Endometrial microvascular endothelial cells (primary cell): ENCODE data around the gene PPIP5K1. TPM values are rescaled to one million over a fixed set of nuclear protein-coding genes. Genes with fewer than 3 reads are reported as not detected.

Experiments
- in situ Hi-C: cut with HindIII; loops from 2 replicates; pipeline ENCODE4 v1.10.0; 2017; ENCODE audit warnings: low sequenced_read_pairs, low pct_unique_long_range_greater_than_20kb; ENCODE audit errors: inconsistent ontology term
- total RNA-seq: library from RNA; depleted of rRNA; stranded (reverse); fragments of >200 nt; gene quantifications from one replicate; pipeline ENCODE4 v1.2.3, GENCODE V29; 2015; ENCODE audit errors: inconsistent ontology term

Gene PPIP5K1
- total RNA-seq, 1 donor from 2014 or later: 30.3 TPM

DNA sequence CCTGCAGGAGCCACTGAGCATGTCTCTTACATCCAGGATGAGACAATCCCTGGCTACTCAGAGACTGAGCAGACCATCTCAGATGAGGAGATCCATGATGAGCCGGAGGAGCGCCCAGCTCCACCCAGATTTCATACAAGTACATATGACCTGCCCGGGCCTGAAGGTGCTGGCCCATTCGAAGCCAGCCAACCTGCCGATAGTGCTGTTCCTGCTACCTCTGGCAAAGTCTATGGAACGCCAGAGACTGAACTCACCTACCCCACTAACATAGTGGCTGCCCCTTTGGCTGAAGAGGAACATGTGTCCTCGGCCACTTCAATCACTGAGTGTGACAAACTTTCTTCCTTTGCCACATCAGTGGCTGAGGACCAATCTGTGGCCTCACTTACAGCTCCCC lies 66.4 kb downstream of the PPIP5K1 start:
- in situ Hi-C loops: no loop called here

DNA sequence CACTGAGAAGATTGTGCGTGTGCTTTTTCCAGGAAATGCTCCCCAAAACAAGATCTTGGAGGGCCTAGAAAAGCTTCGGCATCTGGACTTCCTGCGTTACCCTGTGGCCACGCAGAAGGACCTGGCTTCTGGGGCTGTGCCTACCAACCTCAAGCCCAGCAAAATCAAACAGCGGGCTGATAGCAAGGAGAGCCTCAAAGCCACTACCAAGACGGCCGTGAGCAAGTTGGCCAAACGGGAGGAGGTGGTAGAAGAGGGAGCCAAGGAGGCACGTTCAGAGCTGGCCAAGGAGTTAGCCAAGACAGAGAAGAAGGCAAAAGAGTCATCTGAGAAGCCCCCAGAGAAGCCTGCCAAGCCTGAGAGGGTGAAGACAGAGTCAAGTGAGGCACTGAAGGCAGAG lies 67.8 kb downstream of the PPIP5K1 start:
- in situ Hi-C loops: no loop called here

DNA sequence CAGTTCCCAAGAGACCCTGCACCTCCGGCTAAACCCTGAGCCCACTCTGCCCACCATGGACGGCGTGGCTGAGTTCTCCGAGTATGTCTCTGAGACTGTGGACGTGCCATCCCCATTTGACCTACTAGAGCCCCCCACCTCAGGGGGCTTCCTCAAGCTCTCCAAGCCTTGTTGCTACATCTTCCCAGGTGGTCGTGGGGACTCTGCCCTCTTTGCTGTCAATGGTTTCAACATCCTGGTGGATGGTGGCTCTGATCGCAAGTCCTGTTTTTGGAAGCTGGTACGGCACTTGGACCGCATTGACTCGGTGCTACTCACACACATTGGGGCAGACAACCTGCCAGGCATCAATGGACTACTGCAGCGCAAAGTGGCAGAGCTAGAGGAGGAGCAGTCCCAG lies 68.6 kb downstream of the PPIP5K1 start:
- in situ Hi-C loops: no loop called here

DNA sequence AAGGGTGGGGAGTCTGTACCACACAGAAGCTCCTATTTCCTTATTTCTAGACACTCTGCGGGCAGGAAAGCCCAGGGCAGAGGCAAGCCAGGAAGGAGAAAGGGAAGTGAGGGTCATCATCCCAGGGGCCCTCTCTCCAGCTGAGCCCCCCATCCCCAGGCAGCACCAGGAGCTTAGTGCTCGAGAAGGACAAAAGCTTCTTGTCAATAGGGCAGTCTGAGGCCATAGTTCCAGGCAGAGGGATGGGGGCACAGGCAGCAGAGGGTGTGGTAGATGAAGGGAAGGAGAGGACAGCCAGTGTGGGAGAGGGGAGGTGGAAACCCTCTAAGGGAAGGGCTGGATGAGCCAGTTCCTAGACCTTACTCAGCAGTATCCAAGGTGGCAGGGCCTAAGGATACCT lies 69.9 kb downstream of the PPIP5K1 start:
- in situ Hi-C loops: no loop called here

DNA sequence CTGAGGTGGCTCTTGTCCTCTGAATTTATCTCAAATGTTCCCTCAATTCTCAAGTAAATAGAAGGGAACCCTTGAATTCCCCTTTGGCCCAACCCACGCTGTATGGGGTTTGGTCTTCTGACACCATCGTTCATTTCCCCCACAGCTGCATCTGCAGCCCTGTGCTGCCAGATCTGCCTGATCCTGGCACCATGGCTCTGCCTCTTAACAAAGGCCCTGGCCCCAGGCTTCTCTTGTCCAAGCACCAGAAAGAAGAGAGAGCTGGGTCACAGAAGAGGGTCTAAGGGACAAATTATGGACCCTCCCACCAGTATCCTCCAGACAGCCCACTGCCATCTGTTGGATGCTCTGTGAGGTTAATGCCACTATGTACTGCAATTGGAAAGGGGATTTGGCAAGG lies 70.8 kb downstream of the PPIP5K1 start:
- in situ Hi-C loops: no loop called here

DNA sequence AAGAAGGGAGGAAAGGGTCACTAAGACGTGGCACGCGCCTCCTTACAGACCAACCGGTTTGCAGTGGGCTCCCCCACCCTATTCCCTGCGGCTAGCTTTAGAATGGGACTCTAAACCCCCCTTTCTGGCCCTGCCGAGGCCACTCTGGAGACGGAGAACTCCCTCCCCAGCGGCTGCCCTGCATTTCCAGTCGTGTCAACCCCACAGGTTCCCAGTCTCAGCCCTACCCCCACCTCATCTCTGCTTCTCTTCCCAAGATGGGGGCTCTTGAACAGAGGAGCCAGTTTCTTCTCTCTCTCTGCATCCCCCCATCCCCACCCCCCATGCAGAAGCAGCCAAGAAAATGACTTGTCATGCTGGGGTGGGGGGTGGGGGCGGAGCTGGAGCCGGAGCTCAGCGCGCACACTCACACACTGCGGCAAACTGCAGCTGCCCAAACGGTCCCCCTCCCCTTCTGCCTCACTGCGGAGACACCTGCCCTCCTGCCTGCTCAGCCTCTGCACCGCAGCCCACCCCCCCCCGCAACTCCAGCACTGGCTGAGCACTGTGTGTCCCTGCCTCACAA lies 71.7 kb downstream of the PPIP5K1 start:
- in situ Hi-C loops: no loop called here

DNA sequence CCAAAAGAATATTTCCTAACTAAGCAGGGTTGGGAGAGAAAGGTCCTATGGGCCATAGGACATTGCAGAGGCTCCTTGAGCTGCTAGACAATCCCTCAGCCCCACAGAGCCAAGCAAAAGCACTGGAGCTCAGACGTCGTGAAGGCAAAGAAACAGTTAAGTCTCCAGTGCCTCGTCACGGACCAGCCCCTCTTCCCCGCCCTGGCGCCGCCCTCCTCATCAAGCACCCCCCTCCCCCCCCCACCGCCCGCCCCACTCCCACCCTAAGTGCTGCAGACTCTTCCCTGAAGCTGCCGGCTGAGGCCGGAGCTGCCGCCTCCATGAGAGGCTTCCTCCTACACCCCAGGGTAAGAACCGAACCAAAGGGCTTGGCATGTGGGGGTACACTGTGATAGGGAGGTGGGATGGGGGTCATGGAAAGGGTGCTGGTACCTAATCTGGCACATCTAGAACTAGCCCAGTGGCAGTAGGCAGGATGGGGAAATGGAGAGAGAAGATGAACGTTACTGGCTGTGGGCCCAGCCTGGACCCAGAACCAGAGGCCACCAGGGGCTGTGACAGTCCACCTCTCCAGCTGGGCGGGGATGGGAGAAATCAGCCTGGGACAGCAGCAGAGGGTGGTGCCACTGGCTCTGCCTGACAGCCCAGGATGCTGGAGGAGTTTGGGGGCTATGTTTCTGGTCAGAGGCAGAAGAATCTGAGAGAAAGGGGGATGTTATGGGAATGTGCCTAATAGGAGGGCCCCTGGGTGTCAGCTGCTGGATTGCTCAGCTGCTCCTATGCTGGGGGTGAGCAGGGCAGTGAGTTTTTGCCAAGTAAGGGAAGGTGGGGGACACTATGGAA lies 72.4 kb downstream of the PPIP5K1 start, which contains the start of gene MAP1A:
MAP1A (plus strand) TSS at position 255 of the 843 bp plus-strand sequence. CDS start 3,866 bp downstream, outside the sequence.
- in situ Hi-C loops: no loop called here

DNA sequence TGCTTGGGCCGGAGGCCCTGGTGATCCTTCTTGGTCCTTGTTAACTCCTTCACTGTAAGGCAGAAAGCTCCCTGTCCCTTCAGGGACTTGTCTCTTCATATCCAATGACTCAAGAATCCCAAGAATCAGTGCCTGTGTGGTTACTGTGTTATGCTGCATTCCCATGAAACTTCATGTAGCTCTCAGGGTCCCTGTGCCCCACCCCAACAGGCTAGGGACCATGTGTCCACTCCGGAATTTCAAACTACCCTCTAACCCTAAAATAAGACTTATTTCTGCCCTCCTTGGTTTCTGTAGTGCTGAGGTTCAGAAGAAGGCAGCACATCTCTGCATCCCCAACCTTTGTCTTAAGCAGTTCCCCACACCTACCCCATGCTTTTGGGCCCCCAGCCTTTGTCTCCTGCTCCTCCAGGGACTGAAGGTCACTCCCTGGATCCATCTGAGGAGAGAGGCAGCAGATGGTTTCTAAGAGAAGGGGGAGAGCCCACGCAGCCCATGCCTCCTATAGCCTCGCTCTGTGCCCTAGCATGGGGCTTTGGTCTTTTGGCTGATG lies 73.1 kb downstream of the PPIP5K1 start:
- in situ Hi-C loops: no loop called here

DNA sequence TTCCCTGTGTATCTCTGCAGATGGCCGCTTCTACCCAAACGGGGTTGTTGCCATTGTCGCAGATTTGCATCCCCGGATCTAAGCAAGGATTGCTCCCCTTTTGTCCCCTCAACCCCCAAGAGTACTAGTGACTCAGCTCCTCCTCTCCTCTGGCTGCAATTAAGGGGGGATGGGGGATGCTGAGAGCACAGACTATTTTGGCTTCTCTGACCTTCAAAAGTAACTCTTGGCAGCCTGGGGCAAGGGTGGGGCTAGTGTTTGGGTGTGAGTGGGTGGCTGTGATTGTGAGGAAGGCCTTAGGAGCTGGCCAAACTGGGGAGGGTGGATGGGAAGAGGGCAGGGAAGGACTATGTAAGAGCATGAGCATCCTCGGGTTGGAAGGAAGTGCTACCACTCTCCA lies 73.8 kb downstream of the PPIP5K1 start:
- in situ Hi-C loops: no loop called here

DNA sequence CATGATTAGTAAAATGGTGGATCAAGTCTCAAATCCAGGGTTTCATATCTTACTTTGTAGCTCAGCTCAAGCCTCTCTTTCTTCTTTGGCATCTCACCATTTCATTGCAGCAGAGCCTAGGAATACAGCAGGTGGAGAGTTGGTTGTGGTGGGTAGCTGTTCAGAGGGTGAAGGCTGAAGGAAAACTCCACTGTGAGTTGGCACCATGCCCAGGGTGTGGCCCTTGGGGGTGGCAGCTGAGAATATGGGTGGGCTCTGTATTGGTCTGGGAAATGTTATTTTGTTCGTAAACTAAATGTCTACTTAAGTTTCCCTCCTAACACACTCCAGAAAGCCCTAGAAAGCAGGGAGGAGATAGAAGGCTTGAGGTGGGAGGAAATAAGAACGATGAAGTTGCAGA lies 74.3 kb downstream of the PPIP5K1 start:
- in situ Hi-C loops: no loop called here

DNA sequence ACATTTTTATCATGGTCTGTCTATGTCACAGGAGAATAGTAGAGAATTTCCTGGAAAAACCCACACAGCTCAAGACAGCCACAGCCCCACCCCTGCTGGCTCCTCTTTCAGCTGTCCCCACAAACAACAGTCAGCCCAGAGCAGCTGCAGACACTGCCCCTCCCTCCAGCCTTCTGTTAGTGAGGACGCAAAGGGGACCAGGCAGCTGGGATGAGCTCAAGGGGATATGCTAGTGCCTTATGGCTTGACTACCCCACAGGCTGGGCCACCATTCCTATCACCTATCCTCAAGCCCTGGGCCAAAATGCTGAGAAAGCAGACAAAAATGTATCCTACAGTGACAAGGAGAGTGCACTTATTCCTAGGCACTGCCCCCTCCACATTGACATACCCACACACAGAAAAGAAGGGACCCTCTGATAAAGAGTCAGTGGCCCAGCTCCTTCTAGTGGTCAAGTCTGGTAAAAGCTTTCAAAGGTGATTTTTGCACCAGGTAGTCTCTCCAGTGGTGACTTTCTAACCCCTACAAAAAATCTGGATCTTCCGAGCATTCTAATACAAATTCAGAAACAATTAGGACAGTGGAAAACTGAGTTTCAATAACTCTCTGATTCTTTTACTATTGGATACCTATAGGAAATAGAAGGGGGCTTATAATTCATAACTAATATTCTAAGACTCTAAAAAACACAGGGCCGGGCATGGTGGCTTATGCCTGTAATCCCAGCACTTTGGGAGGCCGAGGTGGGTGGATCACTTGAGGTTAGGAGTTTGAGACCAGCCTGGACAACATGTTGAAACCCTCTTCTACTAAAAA lies 75.6 kb downstream of the PPIP5K1 start:
- in situ Hi-C loops: no loop called here

DNA sequence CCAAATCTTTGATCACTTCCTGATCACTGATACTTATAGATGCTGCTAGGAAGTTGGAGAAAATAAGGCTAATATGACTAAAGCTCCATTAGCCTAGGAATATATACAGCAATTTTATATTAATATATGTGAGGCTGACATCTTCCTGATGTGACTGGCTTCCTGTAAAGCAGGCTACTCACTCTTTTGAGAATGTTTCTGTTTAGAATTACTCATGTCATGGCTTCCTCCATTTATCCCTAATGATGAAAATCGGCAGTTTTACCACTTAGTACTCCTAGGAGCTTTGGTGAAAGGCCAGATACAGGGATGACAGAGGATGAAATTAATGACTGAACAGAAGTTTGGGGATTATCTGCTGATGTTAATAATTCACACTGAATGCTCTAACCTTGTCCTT lies 76.5 kb downstream of the PPIP5K1 start:
- in situ Hi-C loops: no loop called here

DNA sequence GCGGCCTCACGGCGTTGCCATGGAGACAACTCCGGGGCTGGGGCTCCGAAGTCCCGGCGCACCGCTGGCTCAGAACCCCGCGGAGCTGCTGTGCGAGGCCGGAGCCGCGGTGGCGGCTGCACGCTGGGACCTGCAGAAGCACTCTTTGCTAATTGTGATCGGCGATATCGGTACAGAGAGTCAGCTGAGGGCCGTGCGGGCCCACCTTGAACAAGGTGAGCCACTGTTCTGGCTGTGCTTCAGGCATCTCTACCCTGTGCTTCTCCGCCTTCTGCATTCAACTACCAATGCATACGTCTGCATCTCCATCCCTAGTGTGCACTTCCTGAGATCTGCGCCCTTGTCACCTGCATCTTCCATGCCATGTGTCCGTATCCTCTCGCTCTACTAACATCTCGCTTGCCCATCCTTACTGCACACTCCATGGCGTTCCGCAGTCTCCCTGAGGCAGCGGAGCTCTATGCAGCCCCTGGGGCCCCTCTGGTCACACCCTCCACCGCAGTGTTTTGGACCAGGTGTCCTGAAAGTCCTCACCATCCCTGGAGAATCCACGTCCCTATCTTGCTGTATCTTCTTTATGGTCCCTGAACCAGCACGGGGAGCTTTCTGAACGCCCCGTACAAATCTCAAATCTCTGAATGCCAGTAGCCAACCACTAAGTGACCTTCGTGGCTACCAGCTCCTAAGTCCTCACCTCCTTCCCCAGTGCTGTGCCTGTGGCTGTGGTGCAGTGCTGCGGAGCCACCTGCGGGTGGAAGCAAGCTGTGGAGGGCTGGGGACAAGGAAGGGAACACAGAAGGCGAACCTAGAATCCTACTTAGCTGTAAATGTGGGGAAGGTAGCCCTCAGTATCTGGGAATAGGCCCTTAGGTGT lies 78.8 kb downstream of the PPIP5K1 start:
- in situ Hi-C loops: no loop called here

DNA sequence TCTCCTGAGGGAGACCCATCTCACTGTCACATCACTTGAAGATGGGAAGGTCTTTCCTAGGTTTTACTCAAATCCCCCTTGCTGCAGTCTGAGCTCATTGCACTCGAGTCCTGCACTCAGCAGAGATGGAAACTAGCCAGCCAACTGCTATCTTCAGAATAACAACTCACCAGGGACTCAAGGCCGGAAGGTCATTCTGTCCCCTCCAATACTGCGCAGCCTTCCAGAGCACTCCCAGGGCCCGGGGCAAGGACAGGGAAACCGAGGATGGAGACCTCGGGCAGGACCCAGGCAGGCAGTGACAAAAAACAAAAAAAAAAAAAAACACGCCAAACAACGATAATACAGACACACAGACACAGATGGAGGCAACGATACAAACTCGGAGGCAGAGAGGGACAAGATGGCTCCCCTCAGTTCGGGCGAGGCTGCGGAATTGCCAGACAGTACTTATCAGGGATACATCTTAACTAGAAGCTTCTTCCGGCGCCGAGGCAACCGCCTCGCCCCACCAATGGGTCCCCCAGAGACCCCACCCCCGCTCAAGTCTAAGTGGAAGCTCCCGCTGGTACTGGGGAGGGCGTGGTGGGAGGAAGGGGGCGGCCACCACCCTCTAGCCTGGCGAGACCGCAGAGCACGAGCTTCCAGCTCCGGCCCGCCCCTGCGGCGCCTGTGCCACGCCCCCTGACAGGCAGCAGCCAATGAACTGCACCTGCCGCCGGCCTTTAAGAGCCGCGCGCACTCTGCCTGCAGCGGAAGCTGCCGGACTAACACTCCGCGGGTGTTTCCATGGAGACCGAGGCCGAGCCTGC lies 79.6 kb downstream of the PPIP5K1 start:
- in situ Hi-C loops: no loop called here

DNA sequence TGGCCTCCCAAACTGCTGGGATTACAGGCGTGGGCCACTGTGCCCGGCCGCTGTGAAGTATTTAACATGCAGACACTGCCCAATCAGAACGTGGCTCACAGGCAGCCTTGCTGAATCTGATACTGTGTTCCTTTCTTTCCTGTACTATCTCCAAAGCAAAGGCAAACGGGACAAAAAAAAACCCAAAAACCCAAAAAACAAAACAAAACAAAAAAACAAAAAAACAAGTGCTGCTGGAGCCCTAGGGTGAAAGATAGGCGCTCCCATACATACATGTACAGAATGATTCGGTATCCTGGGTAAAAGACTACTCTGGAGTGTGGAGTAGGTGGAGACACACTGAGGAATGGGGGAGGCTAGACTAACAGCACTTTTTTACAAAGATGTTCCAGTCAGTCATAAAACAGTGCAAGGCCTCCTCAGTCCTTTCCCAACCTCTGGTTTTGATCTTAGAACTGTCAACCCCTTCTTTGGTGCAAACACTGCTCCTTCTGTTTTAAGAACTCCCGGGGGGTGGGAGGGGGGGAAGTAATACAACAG lies 80.3 kb downstream of the PPIP5K1 start:
- in situ Hi-C loops: no loop called here

DNA sequence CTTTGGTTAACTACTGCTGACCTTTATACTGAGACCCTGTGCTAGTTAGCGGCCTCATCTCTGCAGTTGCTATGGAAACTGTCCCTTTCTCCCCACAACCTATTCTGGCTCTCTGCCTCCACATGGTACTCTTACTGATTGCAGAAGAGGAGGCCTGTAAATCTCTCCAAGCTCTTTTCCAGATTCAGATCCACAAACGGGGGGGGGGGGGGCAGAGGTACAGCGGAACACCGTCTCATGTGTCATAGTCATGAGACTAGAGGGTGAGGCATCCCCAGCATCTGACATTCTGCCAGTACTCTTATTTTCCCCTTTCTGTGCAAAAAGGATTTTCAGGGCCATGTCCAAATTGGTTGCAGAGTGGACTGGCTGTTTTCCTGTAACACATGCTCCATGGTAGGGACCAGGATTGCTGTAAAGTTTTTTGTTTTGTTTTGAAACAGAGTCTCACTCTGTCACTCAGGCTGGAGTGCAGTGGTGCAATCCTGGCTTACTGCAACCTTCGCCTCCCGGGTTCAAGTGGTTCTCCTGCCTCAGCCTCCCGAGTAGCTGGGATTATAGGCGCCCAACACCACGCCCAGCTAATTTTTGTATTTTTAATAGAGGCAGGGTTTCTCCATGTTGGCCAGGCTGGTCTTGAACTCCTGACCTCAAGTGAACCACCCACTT lies 80.9 kb downstream of the PPIP5K1 start:
- in situ Hi-C loops: no loop called here

DNA sequence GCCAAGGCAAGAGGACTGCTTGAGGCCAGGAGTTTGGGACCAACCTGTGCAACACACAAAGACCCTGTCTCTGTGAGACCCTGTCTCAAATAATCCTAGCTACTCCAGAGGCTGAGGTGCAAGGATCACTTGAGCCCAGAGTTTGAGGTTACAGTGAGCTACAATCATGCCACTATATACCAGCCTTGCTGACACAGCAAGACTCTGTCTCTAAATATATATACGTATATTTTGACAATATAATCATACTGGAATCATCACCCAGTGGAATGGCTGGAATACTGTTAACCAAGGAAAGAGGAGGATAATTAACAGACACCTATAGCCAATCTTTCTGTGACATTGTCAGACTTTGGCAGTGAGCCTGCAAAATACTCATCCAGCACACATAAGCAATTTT lies 81.6 kb downstream of the PPIP5K1 start:
- in situ Hi-C loops: no loop called here
